Measurements from ENCODE around the gene PPP2R5A.

The PPP2R5A gene

DNA sequence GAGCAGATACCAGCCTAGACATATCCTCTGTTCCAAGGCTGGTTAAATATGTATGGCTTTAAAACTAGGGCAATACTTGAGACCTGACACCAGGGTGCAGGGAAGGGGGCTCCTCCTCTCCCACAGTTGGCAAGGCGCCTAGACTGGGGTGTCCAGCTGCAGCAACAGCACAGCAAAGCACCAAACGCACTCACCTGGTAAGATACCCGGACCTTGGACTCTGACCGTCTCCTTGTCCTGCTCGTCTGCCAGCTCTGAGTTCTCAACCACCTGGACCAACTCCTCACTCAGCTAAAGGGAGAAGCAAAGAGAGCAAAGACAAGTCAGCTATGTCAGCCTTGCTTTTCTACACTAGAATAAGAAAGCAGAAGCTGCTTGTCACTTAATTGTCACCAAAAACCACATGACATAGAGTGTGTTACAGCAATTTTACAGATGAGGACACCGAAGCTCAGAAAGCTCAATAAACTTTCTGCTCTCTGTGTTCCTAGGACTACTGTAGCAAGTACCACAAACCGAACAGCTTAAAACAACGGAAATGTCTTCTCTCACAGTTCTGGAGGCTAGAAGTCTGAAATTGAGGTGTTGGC, 125.1 kb downstream of the PPP2R5A start:
- no peak for DNase-seq
- no peak for TF ChIP-seq GATA1 (IDR thresholded peaks at IDR 0.05; ENCODE audit: low read depth, low read length)
- TF ChIP-seq POLR2A (IDR thresholded peaks at IDR 0.05; ENCODE audit: low read length): no peak
